Measurements from ENCODE around the gene UGT2B10.

Gene UGT2B10

DNA sequence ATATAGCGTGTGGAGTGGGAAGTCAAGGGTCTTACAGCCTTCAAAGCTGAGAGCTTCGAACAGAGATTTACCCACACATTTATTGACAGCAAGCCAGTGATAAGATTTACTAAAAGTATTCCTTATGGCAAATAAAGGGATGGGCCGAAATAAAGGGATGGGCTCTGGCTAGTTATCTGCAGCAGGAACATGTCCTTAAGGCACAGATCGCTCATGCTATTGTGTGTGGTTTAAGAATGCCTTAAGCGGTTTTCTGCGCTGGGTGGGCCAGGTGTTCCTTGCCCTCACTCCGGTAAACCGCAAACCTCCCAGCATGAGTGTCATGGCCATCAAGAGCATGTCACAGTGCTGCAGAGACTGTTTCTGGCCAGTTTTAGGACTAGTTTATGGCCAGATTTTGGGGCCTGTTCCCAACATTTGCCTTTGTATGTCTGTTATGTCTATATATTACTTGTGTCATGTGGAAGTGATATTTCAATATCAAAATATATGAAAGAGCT, 53.5 kb downstream of the UGT2B10 start:
- DNase-seq (ENCODE audit: low read depth in 1 of 2, low spot score in 1 of 2), result no peak

DNA sequence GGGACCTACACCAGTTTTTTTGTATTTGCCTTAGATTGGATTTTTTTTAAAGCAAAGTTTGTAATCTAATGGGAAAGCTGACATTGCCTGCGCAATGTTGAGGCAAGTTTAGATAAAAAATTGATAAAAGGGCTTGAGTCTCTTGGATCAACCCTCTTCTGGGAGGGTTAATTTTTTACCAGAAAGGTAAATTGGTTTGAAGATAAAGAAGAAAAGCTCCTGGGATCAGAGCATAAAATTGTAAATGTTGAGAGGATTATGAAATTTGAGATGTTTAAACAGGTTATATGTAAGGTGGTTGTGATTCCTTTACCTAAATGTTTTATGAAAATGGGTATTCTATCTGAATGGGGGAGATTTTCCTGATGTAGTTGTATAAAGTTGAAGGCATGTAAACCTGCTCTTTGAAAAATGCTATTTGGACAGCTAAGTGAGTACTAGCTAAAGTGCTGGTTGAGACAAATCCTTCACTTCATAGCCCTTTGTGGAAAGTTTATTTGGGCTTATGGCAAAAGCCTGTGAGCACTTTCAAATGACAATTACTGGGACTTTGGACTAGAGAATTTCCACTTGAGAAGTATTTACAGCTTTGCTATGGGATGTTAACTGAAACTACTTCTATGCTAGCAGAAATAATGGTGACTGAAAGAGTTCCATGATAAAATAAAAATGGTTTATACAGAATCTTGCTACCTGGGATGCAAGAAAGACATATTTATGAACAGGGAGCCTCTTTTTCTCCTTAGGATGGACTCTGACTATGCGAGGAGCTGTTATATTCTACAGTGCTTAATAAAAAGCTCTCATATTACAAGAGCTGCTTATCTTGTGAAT, 56.2 kb downstream of the UGT2B10 start:
- no peak for DNase-seq (ENCODE audit: low read depth in 1 of 2, low spot score in 1 of 2)

- no peak for DNase-seq (ENCODE audit: low read depth in 1 of 2, low spot score in 1 of 2)
These were observed 57.1 kb downstream of the UGT2B10 start for GRCh38 chr4:68872643-68873502.

- no peak for DNase-seq (ENCODE audit: low read depth in 1 of 2, low spot score in 1 of 2)
These were observed 58.7 kb downstream of the UGT2B10 start for GRCh38 chr4:68874507-68874906.

GRCh38 chr4:68877555-68877954, 61.8 kb downstream of the UGT2B10 start:
- no peak for DNase-seq (ENCODE audit: low read depth in 1 of 2, low spot score in 1 of 2)

GRCh38 chr4:68878048-68878447, 62.3 kb downstream of the UGT2B10 start:
- DNase-seq (ENCODE audit: low read depth in 1 of 2, low spot score in 1 of 2), result no peak
